Left kidney (tissue), 2 donors: ENCODE measurements around the gene PALMD. TPM values are rescaled to one million over a fixed set of nuclear protein-coding genes. Genes with fewer than 3 reads are reported as not detected.

Experiments
- DNase-seq: peaks from one replicate; pipeline ENCODE4 v3.0.0-alpha.2; 2013
- polyA plus RNA-seq: library from polyadenylated mRNA; unstranded; fragments of 120-200 nt; gene quantifications from one replicate; pipeline ENCODE4 v1.2.1, GENCODE V29; 2013; ENCODE audit not compliant: insufficient read length

The PALMD gene
- polyA plus RNA-seq, 1 donor = 2.6 TPM

- no peak for DNase-seq
Observed at GRCh38 chr1:99634971-99635624, 10.8 kb upstream of the PALMD start.

GRCh38 chr1:99635664-99636063 is 10.2 kb upstream of the PALMD start:
- DNase-seq = no peak

- no peak for DNase-seq
Observed at GRCh38 chr1:99636647-99637175, 9.2 kb upstream of the PALMD start.

- DNase-seq = no peak
Observed at GRCh38 chr1:99638853-99639252, 7.1 kb upstream of the PALMD start.

- no peak for DNase-seq
Observed at GRCh38 chr1:99639408-99639807, 6.5 kb upstream of the PALMD start.

- DNase-seq = no peak
Observed at GRCh38 chr1:99639945-99640344, 6.0 kb upstream of the PALMD start.

- DNase-seq = no peak
Observed at GRCh38 chr1:99640672-99641071, 5.2 kb upstream of the PALMD start.

- DNase-seq = no peak
Observed at GRCh38 chr1:99641558-99641957, 4.4 kb upstream of the PALMD start.

GRCh38 chr1:99642053-99642452 is 3.9 kb upstream of the PALMD start:
- no peak for DNase-seq

- DNase-seq = no peak
Observed at GRCh38 chr1:99643021-99643779, 2.7 kb upstream of the PALMD start.

- DNase-seq = no peak
Observed at GRCh38 chr1:99644279-99645004, 1.5 kb upstream of the PALMD start.

GRCh38 chr1:99645203-99645602 is 710 bp upstream of the PALMD start:
- DNase-seq = no peak

- DNase-seq = no peak
Observed at GRCh38 chr1:99646868-99647267, 955 bp downstream of the PALMD start.

GRCh38 chr1:99647490-99647889 is 1.6 kb downstream of the PALMD start:
- DNase-seq = no peak

- DNase-seq = no peak
Observed at GRCh38 chr1:99648107-99648506, 2.2 kb downstream of the PALMD start.

GRCh38 chr1:99650030-99650429 is 4.1 kb downstream of the PALMD start:
- no peak for DNase-seq

- no peak for DNase-seq
Observed at GRCh38 chr1:99650773-99651437, 5.0 kb downstream of the PALMD start.

GRCh38 chr1:99652881-99653281 is 7.0 kb downstream of the PALMD start:
- no peak for DNase-seq

- DNase-seq = no peak
Observed at GRCh38 chr1:99655376-99655775, 9.5 kb downstream of the PALMD start.

GRCh38 chr1:99656701-99657100 is 10.8 kb downstream of the PALMD start:
- DNase-seq = no peak

GRCh38 chr1:99657213-99658030 is 11.5 kb downstream of the PALMD start:
- DNase-seq = no peak

GRCh38 chr1:99658031-99658290 is 12.0 kb downstream of the PALMD start:
- no peak for DNase-seq
